AG04450 (cell line): ENCODE results near the gene FHIT. TPM values are rescaled to one million over a fixed set of nuclear protein-coding genes. Genes with fewer than 3 reads are reported as not detected.

Experiments used
- CTCF ChIA-PET: fragments of 300-600, 350-600 bp; formaldehyde crosslinking; extraction: SDS; loops from one replicate; lab custom pipeline; 2022; ENCODE audit warnings: antibody characterized with exemption, inconsistent platforms; lab: Charles Lee
- POLR2A ChIA-PET: fragments of 350-600 bp; formaldehyde crosslinking; extraction: SDS; loops from one replicate; lab custom pipeline; 2021; ENCODE audit warnings: antibody characterized with exemption, inconsistent platforms; lab: Yijun Ruan, JAX
- DNase-seq: peaks from one replicate; pipeline ENCODE4 v3.0.0-alpha.2; 2011; ENCODE audit warnings: low read depth, low spot score
- H3K27ac ChIP-seq: one replicate; pipeline ENCODE4 v1.5.1; 2012; ENCODE audit warnings: low read depth, low read length, control low read depth
- H3K27me3 ChIP-seq: one replicate; pipeline ENCODE4 v1.6.0; 2012; ENCODE audit warnings: low read length; ENCODE audit not compliant: control insufficient read depth, insufficient read depth
- H3K4me3 ChIP-seq: 2 replicates; pipeline ENCODE4 v1.5.1; 2011; ENCODE audit warnings: mild to moderate bottlenecking, low read depth, low read length, control low read depth
- H3K9me3 ChIP-seq: 2 replicates; pipeline ENCODE4 v1.5.1; 2012; ENCODE audit warnings: low read length; ENCODE audit not compliant: control insufficient read depth, insufficient read depth
- CTCF ChIP-seq: IDR thresholded peaks from 2 replicates; pipeline ENCODE4 v1.5.1; 2011; ENCODE audit warnings: low read depth, low read length, control low read depth, inconsistent platforms
- polyA plus RNA-seq: library from polyadenylated mRNA; depleted of rRNA; stranded (reverse); fragments of >200 nt; gene quantifications from 2 replicates; pipeline ENCODE4 v1.2.3, GENCODE V29; 2011

Gene FHIT
- polyA plus RNA-seq, 1 experiment = 0.17 TPM

DNA sequence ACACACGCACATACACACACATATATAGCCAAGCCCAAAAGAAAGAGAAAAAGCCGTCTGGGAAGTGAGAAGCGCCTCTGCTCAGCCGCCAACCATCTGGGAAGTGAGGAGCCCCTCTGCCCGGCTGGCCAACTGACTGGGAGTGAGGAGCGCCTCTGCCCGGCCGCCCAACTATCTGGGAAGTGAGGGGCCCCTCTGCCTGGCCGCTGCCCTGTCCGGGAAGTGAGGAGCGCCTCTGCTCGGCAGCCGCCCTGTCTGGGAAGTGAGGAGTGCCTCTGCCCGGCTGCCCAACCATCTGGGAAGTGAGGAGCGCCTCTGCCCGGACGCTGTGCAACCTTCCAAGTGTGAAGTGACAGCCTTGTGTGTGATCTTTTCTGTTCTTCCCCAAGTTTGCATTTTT lies 49.2 kb downstream of the FHIT start:
- TF ChIP-seq CTCF = no peak
- CTCF ChIA-PET = no interaction called here

GRCh38 chr3:61201071-61201470 lies 50.2 kb downstream of the FHIT start:
- DNase-seq = no peak
- POLR2A ChIA-PET = no interaction called here

More for the DNA sequence above, 49.2 kb downstream of the FHIT start:
- Histone ChIP-seq H3K27ac (no peak overlapping the region), H3K4me3 (no peak overlapping the region), H3K9me3 (no peaks in the 10 kb centered on the region; the same call in 1 of the 2 replicates), H3K27me3 (no peaks in the 10 kb centered on the region)
- DNase-seq = no peak
- POLR2A ChIA-PET = no interaction called here

GRCh38 chr3:61200270-61200669 lies 51.0 kb downstream of the FHIT start:
- no peak for TF ChIP-seq CTCF
- CTCF ChIA-PET = no interaction called here
- Histone ChIP-seq H3K4me3 (no peak overlapping the region), H3K27ac (no peak overlapping the region), H3K9me3 (no peaks in the 10 kb centered on the region; the same call in 1 of the 2 replicates), H3K27me3 (no peaks in the 10 kb centered on the region)
- POLR2A ChIA-PET = no interaction called here
- DNase-seq = no peak

More at GRCh38 chr3:61201071-61201470, 50.2 kb downstream of the FHIT start:
- no peak overlapping the region for H3K27ac ChIP-seq
- no peaks in the 10 kb centered on the region for H3K27me3 ChIP-seq
- H3K4me3 ChIP-seq = no peak overlapping the region
- no peaks in the 10 kb centered on the region; the same call in 1 of the 2 replicates for H3K9me3 ChIP-seq
- no peak for TF ChIP-seq CTCF
- CTCF ChIA-PET = no interaction called here

DNA sequence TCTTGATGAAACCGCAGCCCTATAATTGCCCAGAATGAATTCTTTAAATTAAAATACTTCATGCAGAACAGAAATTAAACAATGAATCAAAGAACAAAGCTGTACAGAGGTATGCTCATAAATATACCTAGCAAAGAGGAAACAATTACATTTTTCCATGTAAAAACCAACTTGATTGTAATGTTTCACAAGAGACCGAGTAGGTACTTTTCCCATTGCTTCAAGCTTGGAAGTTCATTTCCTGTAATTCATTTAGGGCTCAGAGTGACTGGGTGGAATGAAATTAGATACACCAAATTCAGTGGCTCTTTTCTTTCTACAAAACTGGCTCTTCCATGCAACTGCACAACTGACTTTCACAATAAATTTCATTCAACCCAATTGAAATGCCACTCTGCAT lies 51.4 kb downstream of the FHIT start:
- TF ChIP-seq CTCF = no peak
- no peak overlapping the region for H3K27ac ChIP-seq
- no peak overlapping the region for H3K4me3 ChIP-seq
- H3K9me3 ChIP-seq = no peaks in the 10 kb centered on the region; the same call in 1 of the 2 replicates
- CTCF ChIA-PET = no interaction called here
- DNase-seq = no peak
- no peaks in the 10 kb centered on the region for H3K27me3 ChIP-seq
- POLR2A ChIA-PET = no interaction called here

- Histone ChIP-seq H3K9me3 (no peaks in the 10 kb centered on the region), H3K27ac (no peak overlapping the region), H3K27me3 (no peaks in the 10 kb centered on the region), H3K4me3 (no peak overlapping the region)
- no peak for DNase-seq
- CTCF ChIA-PET = no interaction called here
- POLR2A ChIA-PET = no interaction called here
- no peak for TF ChIP-seq CTCF
Measured at GRCh38 chr3:61194892-61195538, 56.2 kb downstream of the FHIT start.
